NT2/D1 (cell line): ENCODE results near the gene STX11.

Experiments
- SUZ12 ChIP-seq: IDR thresholded peaks from 2 replicates; pipeline ENCODE4 v1.6.1; 2011; ENCODE audit not compliant: insufficient read length, insufficient read depth; ENCODE audit errors: extremely low read depth
- YY1 ChIP-seq: IDR thresholded peaks from 2 replicates; pipeline ENCODE4 v1.6.1; 2011; ENCODE audit not compliant: insufficient read length, insufficient read depth
- ZNF274 ChIP-seq: IDR thresholded peaks from 2 replicates; pipeline ENCODE4 v1.6.1; 2011; ENCODE audit warnings: mild to moderate bottlenecking, low read depth, low read length

DNA sequence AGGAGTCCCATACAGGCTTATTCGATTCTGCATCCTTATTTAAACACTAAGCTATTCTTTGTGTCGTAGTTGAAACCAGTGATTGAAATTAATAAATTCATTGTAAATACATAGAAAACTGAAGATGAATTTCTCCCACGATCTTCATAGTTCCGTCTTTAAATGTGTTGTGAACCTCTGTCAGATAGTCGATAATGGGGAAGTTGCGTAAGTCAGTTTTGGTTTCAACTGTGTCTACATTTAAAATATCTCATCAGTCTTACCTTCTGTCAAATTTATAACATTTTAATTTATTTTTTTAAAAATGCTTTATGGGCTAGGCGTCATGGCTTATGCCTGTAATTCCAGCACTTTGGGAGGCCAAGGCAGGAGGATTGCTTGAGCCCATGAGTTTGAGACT is 12.7 kb downstream of the STX11 start:
- TF ChIP-seq ZNF274 = no peak
- no peak for TF ChIP-seq YY1
- TF ChIP-seq SUZ12 = no peak
